GM18868 (cell line): ENCODE data around the gene TNFAIP1.

Experiments used
- ATAC-seq: cut with Tn5 transposase; IDR thresholded peaks from one replicate; pipeline ENCODE4 v1.9.1; 2021; ENCODE audit warnings: mild to moderate bottlenecking, moderate library complexity; ENCODE audit not compliant: unreplicated experiment

The TNFAIP1 gene

GRCh38 chr17:28369684-28370034, 34.1 kb downstream of the TNFAIP1 start:
- no peak for ATAC-seq

DNA sequence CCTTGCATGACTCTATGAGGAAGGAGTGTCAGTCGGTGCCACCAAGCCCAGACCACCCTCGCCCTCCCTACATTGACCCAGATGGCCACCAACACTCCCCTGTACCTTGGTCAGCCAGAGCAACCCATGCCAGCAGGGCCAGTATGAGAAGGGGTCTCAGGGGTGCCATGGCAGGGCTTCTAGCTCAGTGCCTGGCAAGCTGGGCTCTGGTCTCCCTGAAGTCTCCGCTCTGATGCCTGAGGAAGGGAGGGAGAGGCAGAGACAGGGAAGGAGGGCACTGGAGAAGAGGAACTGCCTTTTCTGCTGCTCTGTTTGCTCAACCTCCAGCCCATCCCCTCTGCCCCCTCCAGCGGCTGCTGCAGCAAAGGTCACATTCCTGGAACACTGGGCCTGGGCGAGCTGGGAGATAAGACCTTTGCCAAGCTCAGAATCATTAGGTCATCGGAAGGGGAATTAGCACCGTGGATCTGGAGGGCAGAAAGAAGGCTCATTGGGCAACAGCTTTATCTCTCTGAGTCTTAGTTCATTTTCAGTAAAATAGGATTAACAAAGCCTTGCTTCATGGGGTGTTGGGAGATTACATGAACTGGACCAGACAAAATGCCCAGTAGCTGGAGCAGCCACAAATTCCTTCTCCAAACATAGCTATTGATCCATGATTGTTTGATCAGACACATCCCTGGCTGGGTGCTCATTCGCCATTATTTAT, 34.6 kb downstream of the TNFAIP1 start, which contains the start of gene VTN:
VTN (minus strand) TSS at position 273 of the 709 bp plus-strand sequence; CDS start at position 169, 104 bp downstream.
- no peak for ATAC-seq

DNA sequence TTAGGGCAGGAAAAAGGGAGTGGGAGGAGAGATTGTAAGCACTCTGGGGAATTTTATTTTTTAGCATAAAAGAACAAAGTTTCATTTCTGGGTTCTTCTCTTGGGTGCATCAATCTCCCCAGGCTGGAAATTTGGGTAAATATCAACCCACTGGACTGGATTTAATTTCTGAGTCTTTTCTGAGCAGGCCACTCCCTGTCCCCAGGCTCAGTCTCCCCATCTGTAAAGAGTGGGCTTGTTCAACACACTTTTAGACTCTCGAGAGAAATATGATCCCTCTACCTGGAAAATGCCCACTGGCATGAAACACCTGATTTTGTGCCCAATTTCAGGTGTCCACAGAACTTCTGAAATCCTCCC, 35.2 kb downstream of the TNFAIP1 start:
- ATAC-seq, result no peak

DNA sequence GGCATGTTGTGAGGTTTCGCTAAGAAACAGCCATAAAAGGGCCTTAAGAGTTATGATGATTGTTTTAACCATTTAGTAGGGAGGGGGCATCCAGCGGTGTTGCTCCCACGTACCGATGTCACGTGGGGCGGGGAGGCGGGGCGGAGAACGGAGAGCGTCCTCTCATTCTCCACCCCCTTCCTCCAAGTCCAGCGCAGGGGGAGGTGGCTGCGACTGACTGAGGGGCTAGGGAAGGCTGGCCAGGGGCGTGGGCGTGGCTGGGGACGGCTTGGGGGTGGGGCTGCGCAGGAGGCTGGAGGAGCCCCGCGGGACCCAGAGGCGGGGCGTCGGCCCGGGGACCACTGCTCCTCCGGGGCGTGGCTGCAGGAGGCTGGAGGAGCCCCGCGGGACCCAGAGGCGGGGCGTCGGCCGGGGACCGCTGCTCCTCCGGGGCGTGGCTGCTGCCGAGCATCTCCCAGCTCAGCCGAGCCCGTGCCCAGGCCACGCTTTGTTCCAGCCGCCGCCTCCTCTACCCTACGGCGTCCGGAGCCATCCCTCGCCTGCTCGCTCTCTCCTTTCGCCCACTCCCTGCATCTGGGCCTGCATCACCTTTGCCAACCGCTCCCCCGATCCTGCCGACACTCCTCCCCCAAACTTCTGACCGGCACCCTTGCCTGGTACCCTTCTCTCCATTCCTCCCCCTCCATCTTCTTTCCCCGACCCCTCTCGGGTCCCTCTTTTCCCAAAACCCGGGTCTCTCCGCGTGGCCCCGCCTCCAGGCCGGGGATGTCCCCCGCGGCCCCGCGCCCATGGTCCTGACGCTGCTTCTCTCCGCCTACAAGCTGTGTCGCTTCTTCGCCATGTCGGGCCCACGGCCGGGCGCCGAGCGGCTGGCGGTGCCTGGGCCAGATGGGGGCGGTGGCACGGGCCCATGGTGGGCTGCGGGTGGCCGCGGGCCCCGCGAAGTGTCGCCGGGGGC, 36.0 kb downstream of the TNFAIP1 start, which contains the start of gene SARM1:
SARM1 (plus strand) TSS at position 450 of the 958 bp plus-strand sequence; CDS start at position 789, 339 bp downstream.
- peak; percentile 87 for ATAC-seq

DNA sequence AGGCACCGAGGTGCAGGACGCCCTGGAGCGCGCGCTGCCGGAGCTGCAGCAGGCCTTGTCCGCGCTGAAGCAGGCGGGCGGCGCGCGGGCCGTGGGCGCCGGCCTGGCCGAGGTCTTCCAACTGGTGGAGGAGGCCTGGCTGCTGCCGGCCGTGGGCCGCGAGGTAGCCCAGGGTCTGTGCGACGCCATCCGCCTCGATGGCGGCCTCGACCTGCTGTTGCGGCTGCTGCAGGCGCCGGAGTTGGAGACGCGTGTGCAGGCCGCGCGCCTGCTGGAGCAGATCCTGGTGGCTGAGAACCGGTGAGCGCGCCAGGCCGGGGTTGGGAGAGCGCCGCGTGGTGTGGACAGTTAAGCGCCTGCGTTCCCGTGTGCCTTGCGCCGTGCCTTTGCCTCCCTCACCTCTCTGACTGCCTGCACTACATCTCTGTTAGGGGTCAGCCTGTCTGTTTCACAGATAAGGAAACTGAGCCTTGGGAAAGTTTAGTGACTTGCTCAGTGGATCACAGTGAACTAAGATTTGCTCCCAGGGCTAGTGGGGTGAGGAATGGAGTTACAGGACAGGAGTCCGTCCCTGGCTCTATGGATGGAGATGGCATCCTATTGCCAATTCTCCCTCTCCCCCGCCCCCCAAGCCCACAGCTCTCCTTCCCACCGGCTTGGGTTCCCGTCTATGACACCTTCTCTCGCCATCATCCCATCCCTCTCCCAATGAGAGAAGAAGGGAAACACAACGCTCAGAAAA, 36.8 kb downstream of the TNFAIP1 start:
- no peak for ATAC-seq

- no peak for ATAC-seq
These were observed 37.3 kb downstream of the TNFAIP1 start for GRCh38 chr17:28372945-28373274.

- no peak for ATAC-seq
These were observed 44.5 kb downstream of the TNFAIP1 start for GRCh38 chr17:28379814-28380801.

DNA sequence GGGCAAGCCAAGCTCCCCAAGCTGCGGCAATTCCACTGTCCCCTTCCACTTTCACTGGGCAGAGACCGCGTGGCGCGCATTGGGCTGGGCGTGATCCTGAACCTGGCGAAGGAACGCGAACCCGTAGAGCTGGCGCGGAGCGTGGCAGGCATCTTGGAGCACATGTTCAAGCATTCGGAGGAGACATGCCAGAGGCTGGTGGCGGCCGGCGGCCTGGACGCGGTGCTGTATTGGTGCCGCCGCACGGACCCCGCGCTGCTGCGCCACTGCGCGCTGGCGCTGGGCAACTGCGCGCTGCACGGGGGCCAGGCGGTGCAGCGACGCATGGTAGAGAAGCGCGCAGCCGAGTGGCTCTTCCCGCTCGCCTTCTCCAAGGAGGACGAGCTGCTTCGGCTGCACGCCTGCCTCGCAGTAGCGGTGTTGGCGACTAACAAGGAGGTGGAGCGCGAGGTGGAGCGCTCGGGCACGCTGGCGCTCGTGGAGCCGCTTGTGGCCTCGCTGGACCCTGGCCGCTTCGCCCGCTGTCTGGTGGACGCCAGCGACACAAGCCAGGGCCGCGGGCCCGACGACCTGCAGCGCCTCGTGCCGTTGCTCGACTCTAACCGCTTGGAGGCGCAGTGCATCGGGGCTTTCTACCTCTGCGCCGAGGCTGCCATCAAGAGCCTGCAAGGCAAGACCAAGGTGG, 45.7 kb downstream of the TNFAIP1 start:
- ATAC-seq, result no peak

- ATAC-seq, result no peak
These were observed 48.9 kb downstream of the TNFAIP1 start for GRCh38 chr17:28384281-28385036.

DNA sequence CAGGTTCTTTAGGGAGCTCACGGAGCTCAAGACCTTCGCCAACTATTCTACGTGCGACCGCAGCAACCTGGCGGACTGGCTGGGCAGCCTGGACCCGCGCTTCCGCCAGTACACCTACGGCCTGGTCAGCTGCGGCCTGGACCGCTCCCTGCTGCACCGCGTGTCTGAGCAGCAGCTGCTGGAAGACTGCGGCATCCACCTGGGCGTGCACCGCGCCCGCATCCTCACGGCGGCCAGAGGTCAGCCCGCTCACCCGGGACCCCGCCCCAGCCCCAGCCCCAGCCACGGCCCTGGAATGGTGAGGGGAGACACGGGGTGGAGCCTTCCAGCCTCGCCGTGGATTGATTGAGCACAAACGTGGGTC, 49.5 kb downstream of the TNFAIP1 start:
- no peak for ATAC-seq

GRCh38 chr17:28385406-28385805, 49.8 kb downstream of the TNFAIP1 start:
- ATAC-seq, result no peak

GRCh38 chr17:28386391-28386790, 50.8 kb downstream of the TNFAIP1 start:
- ATAC-seq, result no peak

DNA sequence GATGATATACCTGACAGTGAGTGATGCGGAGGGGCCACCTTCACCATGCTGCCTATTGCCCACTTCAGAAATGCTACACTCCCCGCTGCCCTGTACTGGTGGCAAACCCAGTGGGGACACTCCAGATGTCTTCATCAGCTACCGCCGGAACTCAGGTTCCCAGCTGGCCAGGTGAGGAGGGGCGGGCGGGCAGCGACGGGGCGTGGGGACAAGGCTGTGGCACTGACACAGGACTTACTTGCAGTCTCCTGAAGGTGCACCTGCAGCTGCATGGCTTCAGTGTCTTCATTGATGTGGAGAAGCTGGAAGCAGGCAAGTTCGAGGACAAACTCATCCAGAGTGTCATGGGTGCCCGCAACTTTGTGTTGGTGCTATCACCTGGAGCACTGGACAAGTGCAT, 52.5 kb downstream of the TNFAIP1 start:
- no peak for ATAC-seq

- ATAC-seq, result no peak
These were observed 54.6 kb downstream of the TNFAIP1 start for GRCh38 chr17:28390141-28390540.

- ATAC-seq, result no peak
These were observed 55.0 kb downstream of the TNFAIP1 start for GRCh38 chr17:28390563-28390962.

GRCh38 chr17:28390984-28391383, 55.4 kb downstream of the TNFAIP1 start:
- no peak for ATAC-seq

DNA sequence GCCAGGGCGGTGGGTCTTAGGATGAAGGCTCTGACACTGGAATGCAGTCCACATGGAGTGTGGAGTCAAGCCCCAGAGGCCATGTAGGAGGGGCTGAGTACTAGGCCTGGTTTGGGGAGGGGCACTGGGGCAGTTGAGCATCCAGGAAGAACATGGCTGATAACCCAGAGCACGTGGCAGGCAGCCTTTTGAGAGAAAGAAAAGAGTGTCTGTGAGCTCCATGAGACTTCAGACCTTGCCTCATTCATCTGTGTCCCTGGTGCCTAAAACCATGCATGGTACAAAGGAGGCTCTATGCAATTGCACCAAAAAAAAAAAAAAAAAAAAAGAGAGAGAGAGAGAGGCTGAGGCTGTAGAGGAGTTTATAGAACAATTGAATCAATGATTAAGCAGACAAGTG, 55.8 kb downstream of the TNFAIP1 start:
- ATAC-seq, result no peak

- no peak for ATAC-seq
These were observed 56.9 kb downstream of the TNFAIP1 start for GRCh38 chr17:28392491-28392890.
